GM19043 (cell line): ENCODE results near the gene HSDL2.
"Not testable (repeated sequence)": the region's sequence is repeated elsewhere in the genome, so short reads cannot be mapped to it uniquely, and the experiment has no call there.

Source experiments
- ATAC-seq: cut with Tn5 transposase; IDR thresholded peaks from one replicate; pipeline ENCODE4 v1.9.1; 2021; ENCODE audit warnings: low read depth; ENCODE audit not compliant: unreplicated experiment

The HSDL2 gene

GRCh38 chr9:112391936-112392560, 12.1 kb downstream of the HSDL2 start:
- ATAC-seq, result not testable (repeated sequence)

DNA sequence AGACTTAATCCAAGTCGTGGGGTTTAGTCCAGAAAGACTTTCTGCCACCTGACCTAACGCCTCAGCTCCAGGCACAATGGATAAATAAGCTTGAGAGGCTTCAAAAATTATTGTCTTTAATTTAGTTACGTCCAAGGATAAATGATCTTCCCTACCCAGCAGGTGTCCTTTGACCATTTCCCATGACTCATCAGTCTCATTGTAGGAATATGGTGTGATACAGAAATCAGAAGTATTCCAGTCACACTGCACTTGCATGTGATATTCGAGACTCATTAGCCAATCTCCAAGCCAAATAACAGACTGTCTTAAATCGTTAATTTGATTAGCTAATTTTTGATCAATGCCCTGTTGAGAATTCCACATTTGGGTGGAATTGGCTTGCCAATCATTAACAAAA, 13.2 kb downstream of the HSDL2 start:
- not testable (repeated sequence) for ATAC-seq

- ATAC-seq, result no peak
These were observed 16.5 kb downstream of the HSDL2 start for GRCh38 chr9:112396416-112396815.

DNA sequence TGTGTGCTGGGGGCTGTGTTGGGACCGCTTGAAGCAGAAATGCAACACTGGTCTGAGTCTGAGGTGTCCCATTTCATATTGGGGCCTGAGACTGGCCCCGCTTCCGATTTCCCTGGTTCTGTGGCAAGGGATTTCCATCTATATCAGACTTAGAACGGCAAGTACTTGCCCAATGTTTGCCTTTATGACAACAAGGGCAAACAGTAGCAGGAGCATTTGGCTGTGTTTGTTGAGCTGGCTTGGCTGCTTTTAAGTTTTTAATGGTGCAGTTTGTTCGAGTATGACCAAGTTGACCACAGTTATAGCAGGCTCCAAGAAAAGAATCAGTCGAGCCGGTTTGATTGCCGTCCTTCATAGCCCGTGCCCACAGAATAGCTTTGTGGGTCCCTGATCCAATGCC, 17.0 kb downstream of the HSDL2 start:
- no peak for ATAC-seq

DNA sequence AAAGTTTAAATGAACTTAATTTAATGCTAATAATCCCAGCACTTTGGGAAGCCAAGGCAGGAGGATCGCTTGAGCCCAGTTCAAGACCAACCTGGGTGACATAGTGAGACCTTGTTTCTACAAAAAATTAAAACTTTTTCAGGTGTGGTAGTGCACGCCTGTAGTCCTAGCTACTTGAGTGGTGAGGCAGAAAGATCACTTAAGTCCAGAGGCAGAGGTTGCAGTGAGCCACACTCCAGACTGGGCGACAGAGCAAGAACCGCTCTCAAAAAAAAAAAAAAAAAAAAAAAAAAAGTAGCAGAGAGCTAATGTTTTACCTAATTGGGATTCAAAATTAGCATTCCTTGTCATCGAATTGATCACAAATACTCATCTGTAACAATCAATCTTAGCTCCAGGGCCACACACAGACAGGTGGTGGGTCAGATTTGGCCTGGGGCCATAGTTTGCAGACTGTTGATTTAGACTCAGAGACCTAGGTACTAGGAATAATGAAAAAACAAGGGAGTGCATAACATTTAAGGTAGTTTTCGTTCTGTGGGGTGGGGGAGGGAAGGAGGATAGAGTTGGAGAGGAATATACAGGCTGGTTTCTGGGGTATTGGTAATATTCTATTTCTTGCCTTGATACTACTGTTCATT, 21.4 kb downstream of the HSDL2 start:
- no peak for ATAC-seq

GRCh38 chr9:112403614-112404201, 23.8 kb downstream of the HSDL2 start:
- ATAC-seq, result no peak

GRCh38 chr9:112404508-112404932, 24.6 kb downstream of the HSDL2 start:
- no peak for ATAC-seq

GRCh38 chr9:112408275-112408674, 28.4 kb downstream of the HSDL2 start:
- ATAC-seq, result no peak

DNA sequence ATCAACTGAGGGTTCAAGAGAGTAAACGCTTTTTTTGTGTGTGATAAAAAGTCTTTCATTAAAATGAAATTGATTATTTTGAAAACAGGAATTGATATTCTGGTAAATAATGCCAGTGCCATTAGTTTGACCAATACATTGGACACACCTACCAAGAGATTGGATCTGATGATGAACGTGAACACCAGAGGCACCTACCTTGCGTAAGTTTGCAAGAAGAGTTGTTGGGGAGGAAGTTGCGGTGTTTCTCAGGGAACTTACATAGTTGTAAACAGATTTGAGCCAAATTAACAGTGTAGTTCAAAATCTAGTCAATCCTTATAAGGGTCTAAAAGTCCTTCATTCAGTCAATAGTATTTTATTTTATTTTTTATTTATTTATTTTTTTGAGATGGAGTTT, 28.9 kb downstream of the HSDL2 start:
- no peak for ATAC-seq

DNA sequence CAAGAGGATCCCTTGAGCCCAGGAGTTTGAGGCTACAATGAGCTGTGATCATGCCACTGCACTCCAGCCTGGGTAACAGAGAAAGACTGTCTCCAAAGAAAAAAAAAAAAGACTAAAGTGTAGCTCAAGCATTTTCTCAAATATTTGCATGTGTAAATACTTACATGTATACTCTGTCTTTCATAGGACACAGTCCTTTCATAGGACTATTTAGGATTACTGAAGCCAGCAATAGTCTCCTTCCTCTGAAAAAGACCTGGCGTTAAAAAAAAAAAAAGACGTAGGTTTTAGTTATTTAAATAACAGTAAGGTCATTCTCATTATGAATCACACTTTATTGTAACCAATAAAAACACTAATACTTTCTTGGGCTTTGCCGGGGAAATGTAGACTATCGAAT, 29.9 kb downstream of the HSDL2 start:
- ATAC-seq, result no peak

DNA sequence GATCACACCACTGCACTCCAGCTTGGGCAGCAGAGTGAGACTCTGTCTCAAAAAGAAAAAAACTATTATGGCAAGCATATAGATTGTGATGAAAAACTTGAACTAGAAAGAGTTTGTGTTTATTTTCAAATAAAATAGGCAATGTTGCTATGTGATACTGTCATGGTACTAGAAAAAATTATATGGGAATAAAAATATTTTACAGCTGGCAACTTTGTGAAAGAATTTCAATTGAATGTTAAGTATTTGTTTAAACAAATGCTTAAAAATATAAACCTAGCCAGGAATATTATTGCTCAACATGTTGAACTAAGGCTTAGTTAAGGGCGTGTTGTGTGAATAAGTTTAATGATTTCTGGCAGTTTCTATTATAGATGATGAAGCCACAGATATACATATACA, 31.7 kb downstream of the HSDL2 start:
- ATAC-seq, result no peak

DNA sequence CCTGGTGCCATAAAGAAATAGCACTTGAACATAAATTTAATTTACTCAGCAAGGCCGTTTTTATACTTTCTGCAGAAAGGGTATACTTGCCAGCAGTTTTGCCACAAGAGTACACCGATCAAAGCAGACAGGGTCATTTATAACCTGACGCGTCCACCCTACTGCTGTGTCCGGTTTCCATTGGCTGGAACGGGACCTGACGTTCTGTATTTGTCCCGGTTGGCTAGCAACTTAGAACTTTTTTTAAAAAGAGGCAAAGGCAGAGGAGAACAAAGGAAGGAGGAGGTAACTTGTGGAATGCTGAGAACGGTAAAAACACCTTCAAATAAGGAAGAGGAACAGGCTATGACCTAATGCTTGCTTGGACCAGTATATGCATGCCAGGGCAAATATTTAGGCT, 33.8 kb downstream of the HSDL2 start:
- not testable (repeated sequence) for ATAC-seq

DNA sequence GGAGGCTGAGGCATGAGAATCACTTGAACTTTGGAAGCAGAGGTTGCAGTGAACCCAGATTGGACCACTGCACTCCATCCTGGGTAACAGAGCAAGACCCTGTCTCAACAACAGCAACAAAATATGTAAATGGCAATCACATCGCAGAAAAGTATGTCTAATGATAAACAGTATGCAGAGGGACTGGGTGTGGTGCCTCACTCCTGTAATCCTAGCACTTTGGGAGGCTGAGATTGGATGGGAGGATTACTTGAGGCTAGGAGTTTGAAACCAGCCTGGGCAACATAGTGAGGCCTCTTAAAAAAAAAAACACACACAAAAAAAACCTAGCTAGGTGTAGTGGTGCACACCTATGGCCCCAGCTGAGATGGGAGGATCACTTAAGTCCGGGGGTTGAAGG, 40.3 kb downstream of the HSDL2 start:
- ATAC-seq, result no peak

DNA sequence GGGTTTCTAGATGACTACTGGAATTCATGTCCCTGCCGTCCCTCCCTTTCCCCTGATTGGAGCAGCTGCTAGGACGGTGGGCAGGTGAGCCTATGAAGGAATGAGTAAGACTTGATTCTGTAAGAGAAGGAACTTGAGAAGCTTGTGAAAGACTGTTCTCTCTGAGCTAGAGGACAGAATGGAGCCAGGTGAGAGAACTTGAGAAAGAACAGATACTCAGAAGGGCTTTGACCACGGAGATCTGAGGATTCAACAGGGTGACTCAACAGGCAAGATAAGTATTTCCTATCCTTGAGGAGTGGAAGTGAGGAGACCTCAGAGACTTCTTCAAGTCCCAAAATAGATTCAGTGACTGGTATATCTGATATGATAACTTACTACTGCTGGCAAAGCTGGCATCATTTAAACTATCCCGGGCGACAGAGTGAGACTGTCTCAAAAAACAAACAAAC, 41.9 kb downstream of the HSDL2 start:
- ATAC-seq, result no peak

DNA sequence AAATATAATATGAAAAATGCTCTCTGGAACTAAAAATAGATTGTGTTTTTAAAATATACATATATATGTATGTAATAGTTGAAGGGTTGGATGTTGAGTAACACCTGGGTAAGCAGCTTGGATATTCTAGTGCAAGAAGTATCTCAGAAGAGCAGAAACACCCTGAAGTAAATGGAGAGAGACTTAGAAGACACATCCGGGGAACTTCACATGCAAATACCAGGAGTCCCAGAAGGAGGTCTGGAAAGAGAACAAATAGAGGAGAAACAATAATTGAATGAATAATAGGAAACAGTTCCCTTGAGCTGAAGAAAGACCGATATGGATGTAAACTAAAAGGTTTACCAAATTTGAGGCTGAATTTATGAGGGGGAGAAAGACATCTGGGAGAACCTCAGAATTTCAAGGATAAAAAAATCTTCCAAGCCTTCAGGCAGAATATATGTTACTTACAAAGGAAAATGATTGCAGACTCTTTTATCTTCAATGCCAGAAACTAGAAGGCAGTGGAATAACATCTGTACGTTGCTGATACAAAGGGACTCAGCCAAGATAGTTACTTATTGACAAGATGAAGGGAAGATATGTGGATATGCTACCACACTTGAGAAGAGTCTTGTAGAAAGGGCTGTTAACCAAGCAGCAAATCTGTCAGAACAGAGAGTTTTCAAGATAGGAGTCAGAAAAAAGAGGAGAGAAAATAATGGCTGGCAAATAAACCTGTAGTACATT, 42.7 kb downstream of the HSDL2 start:
- no peak for ATAC-seq

- no peak for ATAC-seq
These were observed 50.2 kb downstream of the HSDL2 start for GRCh38 chr9:112430006-112430522.

GRCh38 chr9:112433499-112434392, 53.8 kb downstream of the HSDL2 start:
- no peak for ATAC-seq

DNA sequence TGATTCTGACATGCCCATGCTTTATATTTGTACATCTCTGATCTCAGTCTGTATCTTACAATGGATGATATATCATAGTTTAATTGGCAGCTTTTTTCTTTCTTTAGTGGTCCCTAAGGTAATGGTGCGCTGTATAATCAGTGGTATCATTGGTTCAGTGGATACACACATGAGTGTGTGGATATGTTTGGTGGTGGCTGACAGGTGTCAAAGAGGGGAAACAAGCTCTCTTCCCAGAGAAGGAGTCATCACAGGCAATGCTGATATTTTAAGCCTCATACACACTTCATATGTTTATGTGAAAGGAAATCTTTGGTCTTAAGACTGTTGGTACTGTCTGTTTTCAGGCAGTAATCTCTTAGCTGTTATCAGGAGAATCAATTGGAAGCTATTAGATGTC, 54.6 kb downstream of the HSDL2 start:
- ATAC-seq, result no peak

DNA sequence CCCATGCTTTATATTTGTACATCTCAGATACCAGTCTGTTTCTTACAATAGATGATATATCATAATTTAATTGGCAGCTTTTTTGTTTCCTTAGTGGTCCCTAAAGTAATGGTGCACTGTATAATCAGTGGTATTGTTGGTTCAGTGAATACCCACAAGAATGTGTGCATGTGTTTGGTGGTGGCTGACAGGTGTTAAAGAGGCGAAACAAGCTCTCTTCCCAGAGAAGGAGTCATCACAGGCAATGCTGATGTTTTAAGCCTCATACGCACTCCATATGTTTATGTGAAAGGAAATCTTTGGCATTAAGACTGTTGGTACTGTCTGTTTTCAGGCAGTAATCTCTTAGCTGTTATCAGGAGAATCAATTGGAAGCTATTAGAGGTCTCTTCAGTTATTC, 57.5 kb downstream of the HSDL2 start:
- ATAC-seq, result no peak

- no peak for ATAC-seq
These were observed 59.3 kb downstream of the HSDL2 start for GRCh38 chr9:112439171-112439570.
